Fibroblast of skin of abdomen (primary cell): ENCODE data around the gene RSPRY1.

Experiments
- DNase-seq: peaks from one replicate; pipeline ENCODE4 v3.0.0-alpha.2; 2013

Gene RSPRY1

GRCh38 chr16:57224651-57225335 is 38.7 kb downstream of the RSPRY1 start:
- DNase-seq = no peak

GRCh38 chr16:57225978-57226377 is 39.8 kb downstream of the RSPRY1 start:
- DNase-seq = no peak

DNA sequence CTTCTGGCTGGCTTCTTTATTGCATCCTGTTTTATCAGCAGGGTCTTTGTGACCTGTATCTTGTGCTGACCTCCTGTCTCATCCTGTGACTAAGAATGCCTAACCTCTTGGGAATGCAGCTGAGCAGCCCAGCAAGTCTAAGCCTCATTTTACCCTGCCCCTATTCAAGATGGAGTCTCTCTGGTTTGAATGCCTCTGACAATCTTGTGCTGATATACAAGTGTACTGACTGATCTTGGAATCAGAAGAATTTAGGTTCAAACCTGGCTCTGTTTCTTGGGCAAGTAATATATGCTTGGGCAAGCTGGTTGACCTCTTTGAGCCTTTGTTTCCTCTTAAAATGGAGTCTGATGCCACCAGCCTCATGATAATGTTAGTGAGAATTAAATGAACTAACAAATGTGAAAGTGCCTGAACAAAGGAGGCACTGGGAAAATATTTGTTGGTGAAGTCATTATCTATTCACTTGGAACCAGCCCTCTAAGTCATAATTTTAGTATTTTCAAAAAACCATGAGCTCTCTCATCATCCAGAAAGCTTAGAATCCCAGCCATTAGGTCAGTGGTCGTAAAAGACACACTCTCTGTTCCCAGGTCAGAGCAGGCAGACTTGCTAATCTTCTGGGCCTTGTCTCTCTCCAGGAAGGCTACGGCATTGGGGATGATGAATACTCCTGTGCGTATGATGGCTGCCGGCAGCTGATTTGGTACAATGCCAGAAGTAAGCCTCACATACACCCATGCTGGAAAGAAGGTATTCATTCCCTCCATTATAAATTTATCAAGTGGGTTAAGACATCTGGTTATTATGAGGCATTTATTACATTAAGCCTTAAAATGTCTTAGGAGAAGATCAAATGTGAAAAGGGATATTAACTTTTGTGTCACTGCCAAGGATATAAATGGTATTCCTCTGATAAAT is 40.8 kb downstream of the RSPRY1 start:
- no peak for DNase-seq

DNA sequence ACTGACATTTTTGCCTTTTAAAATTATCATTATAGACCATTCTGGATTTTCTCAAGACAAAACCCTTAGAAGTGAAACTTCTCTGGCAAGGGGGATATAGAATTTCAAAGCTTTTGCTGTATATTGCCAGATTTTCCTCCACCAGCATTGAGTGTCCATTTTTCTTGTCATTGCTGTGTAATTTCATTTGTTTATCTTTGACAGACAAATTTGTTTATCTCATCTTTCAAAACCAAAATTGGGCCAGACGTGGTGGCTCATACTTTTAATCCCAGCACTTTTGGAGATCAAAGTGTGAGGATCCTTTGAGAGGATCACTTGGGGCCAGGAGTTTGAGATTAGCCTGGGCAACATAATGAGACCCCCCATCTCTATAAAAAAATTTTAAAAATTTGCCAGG is 43.0 kb downstream of the RSPRY1 start:
- no peak for DNase-seq

- no peak for DNase-seq
Observed at GRCh38 chr16:57231821-57232350, 45.8 kb downstream of the RSPRY1 start.

- DNase-seq = no peak
Observed at GRCh38 chr16:57233944-57234706, 48.0 kb downstream of the RSPRY1 start.

DNA sequence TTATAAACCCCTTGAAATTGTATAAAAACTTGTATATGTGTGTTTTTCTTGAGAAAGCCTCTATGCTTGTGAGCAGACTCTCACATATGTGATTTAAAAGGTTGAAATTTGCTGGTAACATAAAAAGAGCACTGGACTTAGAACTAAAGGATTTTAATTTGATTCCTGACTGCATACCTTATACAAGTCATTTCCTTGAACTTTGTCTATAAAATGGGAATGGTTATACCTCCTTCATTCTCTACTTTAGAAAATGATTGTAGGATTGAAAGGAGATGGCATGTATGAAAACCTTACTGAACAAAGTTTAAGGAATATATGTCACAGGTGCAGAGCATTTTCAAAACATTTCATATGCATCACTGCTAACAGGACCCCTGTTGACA is 48.6 kb downstream of the RSPRY1 start:
- DNase-seq = no peak

DNA sequence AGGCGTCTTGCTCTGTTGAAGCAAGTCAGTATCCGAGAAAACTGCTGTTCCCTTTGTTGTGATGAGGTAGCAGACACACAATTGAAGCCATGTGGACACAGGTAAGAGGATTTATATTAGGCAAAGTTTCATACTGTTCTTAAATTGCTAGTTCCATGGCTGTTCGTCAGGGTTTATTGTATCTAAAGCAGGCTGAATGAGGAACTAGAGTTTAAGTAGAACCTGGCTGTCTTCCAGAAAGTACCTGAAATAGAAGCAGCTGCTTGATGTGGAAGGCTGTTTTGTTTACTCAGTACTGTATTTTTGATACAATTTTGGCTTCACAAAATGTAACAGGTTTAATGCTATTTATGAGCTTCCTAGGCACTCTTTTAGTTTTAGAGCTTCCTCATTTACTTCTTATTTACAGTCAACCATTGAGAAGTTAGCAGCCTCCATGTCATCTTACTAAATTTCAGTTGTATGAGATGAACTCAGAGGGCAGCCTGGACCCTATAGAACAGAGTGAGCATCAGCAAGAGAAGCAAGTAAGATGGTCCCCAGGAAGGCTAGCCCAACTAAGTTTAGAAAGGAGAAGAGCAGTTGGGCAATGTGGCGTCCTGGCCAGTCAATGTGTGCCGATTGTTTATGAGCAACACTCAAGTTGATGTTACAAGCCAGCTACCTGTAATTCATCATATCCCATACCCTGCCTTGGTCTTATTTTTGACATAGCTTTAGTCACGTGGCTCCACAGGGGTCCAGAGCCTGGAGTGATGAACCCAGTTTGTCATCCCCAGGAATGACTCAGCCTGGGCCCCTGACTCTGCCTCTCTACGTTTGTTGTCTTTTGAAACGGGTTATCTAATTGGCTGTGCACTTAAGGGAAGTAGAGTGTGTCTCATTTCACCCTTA is 49.2 kb downstream of the RSPRY1 start:
- peak; percentile 59 for DNase-seq

DNA sequence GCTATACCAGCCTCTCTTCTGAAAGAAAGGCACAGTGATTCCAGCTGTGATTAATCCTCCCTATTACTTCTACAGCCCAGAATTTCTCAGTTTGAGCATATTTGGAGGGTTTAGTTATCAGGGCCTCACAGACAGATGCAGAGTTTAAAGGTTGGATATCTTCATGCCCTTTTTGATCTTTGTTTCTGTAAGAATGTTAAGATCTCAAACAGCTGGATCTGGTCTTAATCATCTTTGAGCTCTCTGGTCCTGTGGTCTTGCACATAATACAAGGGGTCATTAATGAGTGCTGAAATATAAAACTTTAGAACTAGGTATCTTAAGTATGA is 49.9 kb downstream of the RSPRY1 start:
- DNase-seq = no peak

DNA sequence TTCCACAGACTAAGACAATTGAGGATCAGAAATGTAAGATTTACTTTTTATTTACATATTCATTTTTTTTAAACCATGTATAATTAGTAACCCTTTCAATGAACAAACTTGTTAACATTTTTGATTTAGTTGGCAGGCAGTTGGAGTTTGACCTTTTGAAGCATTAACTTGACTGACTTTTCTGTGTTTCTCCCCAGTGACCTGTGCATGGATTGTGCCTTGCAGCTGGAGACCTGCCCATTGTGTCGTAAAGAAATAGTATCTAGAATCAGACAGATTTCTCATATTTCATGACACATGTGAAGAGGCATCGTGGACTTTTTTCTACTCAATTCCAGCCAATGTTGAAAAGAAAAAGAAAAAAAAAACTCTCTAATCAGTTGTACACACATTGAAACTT is 52.6 kb downstream of the RSPRY1 start:
- DNase-seq = no peak

DNA sequence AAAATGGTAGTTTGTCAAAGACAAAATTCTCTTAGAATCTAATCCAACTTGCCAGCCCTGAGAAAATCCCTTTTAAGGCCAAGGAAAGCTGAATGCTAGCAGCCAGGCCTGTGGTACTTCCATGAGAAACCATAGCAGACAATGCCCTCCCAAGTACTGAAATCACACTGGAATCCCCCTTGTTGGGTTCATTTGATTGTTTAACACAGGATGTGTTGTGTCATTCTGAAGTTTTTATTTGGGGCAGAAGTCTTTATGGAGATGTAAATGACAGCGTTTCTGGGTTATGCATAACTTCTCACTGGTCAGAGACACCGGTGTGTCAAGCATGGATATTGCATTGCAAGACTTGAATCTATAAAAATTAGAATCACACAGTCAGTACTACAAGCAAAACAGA is 53.0 kb downstream of the RSPRY1 start:
- no peak for DNase-seq

DNA sequence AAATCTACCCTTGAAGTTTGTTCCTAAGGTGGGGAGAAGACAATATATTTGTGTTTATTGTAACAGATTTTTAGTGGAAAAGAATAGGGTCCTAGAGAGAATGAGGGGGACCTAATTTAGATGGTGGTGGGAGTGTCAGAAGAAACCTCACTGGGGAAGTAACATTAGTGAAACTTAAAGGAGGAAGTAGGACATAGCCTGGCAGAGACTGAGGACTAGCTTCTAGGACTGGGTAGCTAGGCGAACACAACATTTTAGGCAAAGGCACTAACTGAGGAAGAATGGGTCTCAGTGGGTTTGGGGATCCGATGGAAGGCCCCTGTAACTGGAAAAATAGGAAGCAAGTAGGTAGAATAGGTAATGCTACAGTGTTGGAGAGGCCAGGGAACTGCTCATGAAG is 54.7 kb downstream of the RSPRY1 start:
- DNase-seq = no peak

- DNase-seq = no peak
Observed at GRCh38 chr16:57242650-57243049, 56.5 kb downstream of the RSPRY1 start.

DNA sequence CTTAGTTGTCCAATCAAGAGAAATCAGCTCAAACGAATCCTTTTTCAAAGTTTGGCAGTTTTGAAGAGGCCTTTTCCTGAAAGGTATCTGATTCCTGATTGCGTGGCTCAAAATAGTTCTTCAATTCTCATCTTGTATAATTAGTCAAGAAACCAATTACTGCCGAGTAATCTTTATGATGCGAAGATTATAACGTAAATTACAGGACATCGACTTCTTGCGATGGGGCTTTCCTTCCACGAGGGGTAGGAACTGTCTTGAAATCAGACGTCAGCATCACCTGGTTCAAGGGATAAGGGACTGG is 58.3 kb downstream of the RSPRY1 start:
- no peak for DNase-seq

- DNase-seq = peak; percentile 98
Observed at GRCh38 chr16:57244767-57245471, 58.8 kb downstream of the RSPRY1 start, which contains the start of gene ARL2BP. Gene ARL2BP (plus strand): TSS chr16:57245259. CDS start chr16:57245368, 109 bp downstream.

GRCh38 chr16:57245472-57246113 is 59.5 kb downstream of the RSPRY1 start:
- no peak for DNase-seq

GRCh38 chr16:57251352-57251751 is 65.2 kb downstream of the RSPRY1 start:
- DNase-seq = no peak

GRCh38 chr16:57252148-57252721 is 66.1 kb downstream of the RSPRY1 start:
- no peak for DNase-seq

GRCh38 chr16:57253466-57253865 is 67.3 kb downstream of the RSPRY1 start:
- no peak for DNase-seq

- DNase-seq = no peak
Observed at GRCh38 chr16:57255686-57256415, 69.7 kb downstream of the RSPRY1 start.
